Measurements from ENCODE around the gene SEMA3F.

DNA sequence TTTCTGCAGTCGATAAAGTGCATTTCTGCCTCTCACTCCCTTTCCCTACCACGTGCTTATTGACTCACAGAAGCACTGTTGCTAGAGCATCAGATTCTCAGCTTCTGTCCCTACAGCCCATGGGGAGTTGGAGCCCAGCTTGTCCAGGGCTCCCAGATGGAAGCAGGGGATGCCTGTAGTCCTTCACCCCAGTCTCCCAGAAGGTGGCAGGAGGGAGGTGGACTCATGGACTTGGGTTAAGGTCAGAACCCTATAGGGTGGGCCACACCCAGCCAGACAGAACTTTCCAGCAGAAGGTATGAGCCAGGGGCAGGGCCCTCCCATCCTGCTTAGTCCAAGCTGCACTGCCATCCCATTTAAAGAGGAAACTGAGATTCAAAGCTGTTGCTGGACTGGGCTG, 33.1 kb upstream of the SEMA3F start:
- no peak for TF ChIP-seq POLR2A (IDR thresholded peaks at IDR 0.05)
- TF ChIP-seq, protein P1, sequence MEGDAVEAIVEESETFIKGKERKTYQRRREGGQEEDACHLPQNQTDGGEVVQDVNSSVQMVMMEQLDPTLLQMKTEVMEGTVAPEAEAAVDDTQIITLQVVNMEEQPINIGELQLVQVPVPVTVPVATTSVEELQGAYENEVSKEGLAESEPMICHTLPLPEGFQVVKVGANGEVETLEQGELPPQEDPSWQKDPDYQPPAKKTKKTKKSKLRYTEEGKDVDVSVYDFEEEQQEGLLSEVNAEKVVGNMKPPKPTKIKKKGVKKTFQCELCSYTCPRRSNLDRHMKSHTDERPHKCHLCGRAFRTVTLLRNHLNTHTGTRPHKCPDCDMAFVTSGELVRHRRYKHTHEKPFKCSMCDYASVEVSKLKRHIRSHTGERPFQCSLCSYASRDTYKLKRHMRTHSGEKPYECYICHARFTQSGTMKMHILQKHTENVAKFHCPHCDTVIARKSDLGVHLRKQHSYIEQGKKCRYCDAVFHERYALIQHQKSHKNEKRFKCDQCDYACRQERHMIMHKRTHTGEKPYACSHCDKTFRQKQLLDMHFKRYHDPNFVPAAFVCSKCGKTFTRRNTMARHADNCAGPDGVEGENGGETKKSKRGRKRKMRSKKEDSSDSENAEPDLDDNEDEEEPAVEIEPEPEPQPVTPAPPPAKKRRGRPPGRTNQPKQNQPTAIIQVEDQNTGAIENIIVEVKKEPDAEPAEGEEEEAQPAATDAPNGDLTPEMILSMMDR (IDR thresholded peaks at IDR 0.05), result no peak
